ENCODE results near the gene LRRC37A3. TPM values are rescaled to one million over a fixed set of nuclear protein-coding genes. Genes with fewer than 3 reads are reported as not detected.

LRRC37A3 gene
- polyA plus RNA-seq, result 3.1 and 8.9 TPM in 2 replicates

DNA sequence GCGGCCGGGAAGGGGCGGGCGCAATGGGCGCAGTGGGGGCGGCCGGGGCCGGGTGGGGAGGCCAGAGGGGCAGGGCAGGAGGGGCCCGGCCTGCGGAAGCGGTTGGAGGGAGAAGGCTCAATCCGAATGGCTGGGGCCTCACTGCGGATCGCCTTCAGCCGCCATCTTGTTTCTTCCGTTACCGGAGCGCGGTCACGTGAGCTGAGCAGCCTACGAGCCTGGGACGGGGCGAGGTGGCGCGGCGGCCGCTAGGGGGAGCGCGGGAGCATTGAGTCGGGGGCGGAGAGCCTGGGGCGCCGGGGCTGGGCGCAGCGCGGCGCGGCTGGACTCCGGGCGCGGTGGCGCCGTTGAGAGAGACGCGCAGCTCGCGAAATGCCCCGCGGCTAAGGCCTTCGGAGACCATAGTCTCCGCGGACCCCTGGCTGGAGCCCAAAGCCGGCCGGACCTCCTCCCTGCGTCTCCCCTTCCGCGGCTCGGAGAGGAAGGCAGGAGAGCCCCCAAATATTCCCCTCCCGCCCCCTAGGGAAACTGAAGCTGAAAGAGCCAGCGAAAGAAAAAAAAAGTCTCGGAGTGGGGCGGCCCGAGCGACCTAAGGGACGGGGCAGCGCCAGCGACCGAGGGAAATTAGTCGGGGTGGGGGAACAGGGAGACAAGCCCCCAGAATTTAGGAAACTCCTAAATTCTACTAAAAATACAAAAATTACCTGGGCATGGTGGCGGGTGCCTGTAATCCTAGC is at the start of gene LRRC37A3:
TSS of gene LRRC37A3 (minus strand) at position 190 of the 737 bp plus-strand sequence. CDS start 22,221 bp downstream, outside the sequence.

Other genes starting within 250 kb of the LRRC37A3 start
- 9.9 and 13.6 TPM in 2 replicates for gene GNA13, start 137.3 kb upstream of the LRRC37A3 start, polyA plus RNA-seq
- gene RGS9, start 217.9 kb upstream of the LRRC37A3 start, polyA plus RNA-seq, result 31.1 and 36.0 TPM in 2 replicates